Sigmoid colon (tissue), 4 donors: ENCODE measurements around the gene LTBP3.
"Not testable (repeated sequence)": the region's sequence is repeated elsewhere in the genome, so short reads cannot be mapped to it uniquely, and the experiment has no call there.

Source experiments
- POLR2A ChIP-seq, 2 donors: fragments of 450-650 bp; IDR thresholded peaks; one replicate each; pipeline ENCODE4 v1.6.1; 2016; ENCODE audit warnings: antibody characterized with exemption in 2 of 2, mild to moderate bottlenecking in 2 of 2, moderate library complexity in 2 of 2
- POLR2AphosphoS5 ChIP-seq, 4 donors: sonication (generic); formaldehyde crosslinking; IDR thresholded peaks; one replicate each; pipeline ENCODE4 v1.6.1; 2017; ENCODE audit warnings: antibody characterized with exemption in 4 of 4
- TF ChIP-seq, protein P1 (sequence below), 4 experiments: fragments of 450-650 bp in 3 of 4; fragments of 200-600 bp in 1 of 4; IDR thresholded peaks; one replicate each; pipeline ENCODE4 v1.5.1; 2016 to 2019; ENCODE audit warnings: antibody characterized with exemption in 4 of 4, mild to moderate bottlenecking in 3 of 4, moderate library complexity in 2 of 4

DNA sequence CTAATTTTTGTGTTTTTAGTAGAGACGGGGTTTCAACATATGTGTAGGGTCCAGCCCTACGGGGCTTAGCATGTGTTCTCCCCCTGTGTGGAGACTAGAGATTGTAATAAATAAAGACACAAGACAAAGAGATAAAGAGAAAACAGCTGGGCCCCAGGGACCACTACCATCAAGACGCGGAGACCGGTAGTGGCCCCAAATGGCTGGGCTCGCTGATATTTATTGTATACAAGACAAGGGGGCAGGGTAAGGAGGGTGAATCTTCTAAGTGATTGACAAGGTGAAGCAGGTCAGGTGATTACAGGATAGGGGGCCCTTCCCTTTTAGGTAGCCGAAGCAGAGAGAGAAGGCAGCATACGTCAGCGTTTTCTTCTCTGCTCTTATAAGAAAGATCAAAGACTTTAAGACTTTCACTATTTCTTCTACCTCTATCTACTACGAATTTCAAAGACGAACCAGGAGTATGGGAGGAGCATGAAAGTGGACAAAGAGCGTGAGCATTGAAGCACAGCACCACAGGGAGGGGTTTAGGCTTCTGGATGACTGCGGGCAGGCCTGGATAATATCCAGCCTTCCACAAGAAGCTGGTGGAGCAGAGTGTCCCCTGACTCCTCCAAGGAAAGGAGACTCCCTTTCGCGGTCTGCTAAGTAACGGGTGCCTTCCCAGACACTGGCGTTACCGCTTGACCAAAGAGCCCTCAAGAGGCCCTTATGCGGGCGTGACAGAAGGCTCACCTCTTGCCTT lies 36.2 kb downstream of the LTBP3 start:
- peak in 1 of 4 donors; percentile 39 for TF ChIP-seq POLR2AphosphoS5 (IDR thresholded peaks at IDR 0.05)
- TF ChIP-seq, protein P1, sequence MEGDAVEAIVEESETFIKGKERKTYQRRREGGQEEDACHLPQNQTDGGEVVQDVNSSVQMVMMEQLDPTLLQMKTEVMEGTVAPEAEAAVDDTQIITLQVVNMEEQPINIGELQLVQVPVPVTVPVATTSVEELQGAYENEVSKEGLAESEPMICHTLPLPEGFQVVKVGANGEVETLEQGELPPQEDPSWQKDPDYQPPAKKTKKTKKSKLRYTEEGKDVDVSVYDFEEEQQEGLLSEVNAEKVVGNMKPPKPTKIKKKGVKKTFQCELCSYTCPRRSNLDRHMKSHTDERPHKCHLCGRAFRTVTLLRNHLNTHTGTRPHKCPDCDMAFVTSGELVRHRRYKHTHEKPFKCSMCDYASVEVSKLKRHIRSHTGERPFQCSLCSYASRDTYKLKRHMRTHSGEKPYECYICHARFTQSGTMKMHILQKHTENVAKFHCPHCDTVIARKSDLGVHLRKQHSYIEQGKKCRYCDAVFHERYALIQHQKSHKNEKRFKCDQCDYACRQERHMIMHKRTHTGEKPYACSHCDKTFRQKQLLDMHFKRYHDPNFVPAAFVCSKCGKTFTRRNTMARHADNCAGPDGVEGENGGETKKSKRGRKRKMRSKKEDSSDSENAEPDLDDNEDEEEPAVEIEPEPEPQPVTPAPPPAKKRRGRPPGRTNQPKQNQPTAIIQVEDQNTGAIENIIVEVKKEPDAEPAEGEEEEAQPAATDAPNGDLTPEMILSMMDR (IDR thresholded peaks at IDR 0.05) = not testable (repeated sequence)
- not testable (repeated sequence) for TF ChIP-seq POLR2A (IDR thresholded peaks at IDR 0.05)
